ENCODE data around the gene VEGFD.

Gene VEGFD

GRCh38 chrX:15301924-15302323, 82.3 kb downstream of the VEGFD start:
- DNase-seq (ENCODE audit: low read depth) = no peak

GRCh38 chrX:15299941-15300851, 84.0 kb downstream of the VEGFD start:
- peak; percentile 18 for DNase-seq (ENCODE audit: low read depth)

GRCh38 chrX:15298780-15299179, 85.4 kb downstream of the VEGFD start:
- no peak for DNase-seq (ENCODE audit: low read depth)

GRCh38 chrX:15298201-15298600, 86.0 kb downstream of the VEGFD start:
- no peak for DNase-seq (ENCODE audit: low read depth)

Data from EH (cell line).